Fibroblast of lung (primary cell): ENCODE data around the gene CHD6.

Source experiments
- CTCF ChIP-seq, 2 donors: IDR thresholded peaks in 1 of 2; conservative IDR thresholded peaks in 1 of 2; 1 replicate in 1 of 2; 2 replicates in 1 of 2; pipeline ENCODE4 v1.5.1; 2011 to 2012; ENCODE audit warnings: low read length in 2 of 2, control low read depth in 1 of 2, inconsistent platforms in 1 of 2, low read depth in 1 of 2, mild to moderate bottlenecking in 1 of 2
- EZH2 ChIP-seq: IDR thresholded peaks from 2 replicates; pipeline ENCODE4 v1.5.1; 2012; ENCODE audit warnings: low read length, control low read depth, mild to moderate bottlenecking; ENCODE audit errors: missing control alignments

- TF ChIP-seq CTCF (conservative IDR thresholded peaks at IDR 0.05 in 1 of 2, IDR thresholded peaks at IDR 0.05 in 1 of 2; ENCODE audit: low read depth in 1 of 2, low read length in 2 of 2) (no peak), EZH2 (no peak)
Observed at GRCh38 chr20:41615676-41616075, 2.5 kb downstream of the CHD6 start.
